SK-N-SH (cell line): ENCODE results near the gene KRT72.

Experiments
- CTCF ChIP-seq: fragments of 200-600 bp; sonication (generic); IDR thresholded peaks from 2 replicates; pipeline ENCODE4 v1.6.1; 2017; ENCODE audit warnings: antibody characterized with exemption, mild to moderate bottlenecking, moderate library complexity
- EP300 ChIP-seq, 2 experiments: IDR thresholded peaks; 2 replicates each; pipeline versions ENCODE4 v1.4.0 to v1.6.1; 2012; ENCODE audit warnings: borderline replicate concordance in 1 of 2, low read depth in 1 of 2, low read length in 1 of 2
- FOXJ3 ChIP-seq: sonication (generic); formaldehyde crosslinking; IDR thresholded peaks from 2 replicates; pipeline ENCODE4 v1.5.1; 2020; ENCODE audit warnings: mild to moderate bottlenecking, missing genetic modification reagents
- MXI1 ChIP-seq: IDR thresholded peaks from 2 replicates; pipeline ENCODE4 v1.6.1; 2012; ENCODE audit warnings: mild to moderate bottlenecking, low read depth, low read length, improper control_type of control experiment
- PBX3 ChIP-seq: IDR thresholded peaks from 2 replicates; pipeline ENCODE4; 2012
- POLR2AphosphoS5 ChIP-seq: IDR thresholded peaks from 2 replicates; pipeline ENCODE4 v1.6.1; 2012; ENCODE audit warnings: low read depth, low read length
- RAD21 ChIP-seq: IDR thresholded peaks from 2 replicates; pipeline ENCODE4 v1.6.1; 2012; ENCODE audit warnings: mild to moderate bottlenecking, low read length
- RFX5 ChIP-seq: IDR thresholded peaks from 2 replicates; pipeline ENCODE4 v1.6.1; 2012; ENCODE audit warnings: mild to moderate bottlenecking, improper control_type of control experiment, low read length
- RXRA ChIP-seq: IDR thresholded peaks from 2 replicates; pipeline ENCODE4 v1.4.0; 2012; ENCODE audit warnings: low read depth, mild to moderate bottlenecking, borderline replicate concordance
- SIN3A ChIP-seq: IDR thresholded peaks from 2 replicates; pipeline ENCODE4 v1.6.1; 2012; ENCODE audit warnings: low read depth, mild to moderate bottlenecking, low read length, moderate library complexity, borderline replicate concordance
- TAF1 ChIP-seq: IDR thresholded peaks from 2 replicates; pipeline ENCODE4 v1.6.1; 2012; ENCODE audit warnings: low read depth, mild to moderate bottlenecking, low read length, moderate library complexity, borderline replicate concordance
- TCF12 ChIP-seq: IDR thresholded peaks from 2 replicates; pipeline ENCODE4 v1.4.0; 2012
- YY1 ChIP-seq: IDR thresholded peaks from 2 replicates; pipeline ENCODE4 v1.4.0; 2012; ENCODE audit warnings: low read depth, mild to moderate bottlenecking

- TF ChIP-seq TCF12 (no peak), RXRA (no peak), CTCF (no peak), SIN3A (no peak), YY1 (no peak), TAF1 (no peak), PBX3 (no peak), POLR2AphosphoS5 (no peak), MXI1 (no peak), RFX5 (no peak), EP300 (IDR thresholded peaks at IDR 0.05; ENCODE audit: borderline replicate concordance in 1 of 2, low read depth in 1 of 2, low read length in 1 of 2) (no peak), FOXJ3 (no peak), RAD21 (no peak)
These were observed 2.3 kb downstream of the KRT72 start for GRCh38 chr12:52598966-52599365.
